Fibroblast of pulmonary artery (primary cell): ENCODE measurements around the gene VWA8.
"Not testable (repeated sequence)": the region's sequence is repeated elsewhere in the genome, so short reads cannot be mapped to it uniquely, and the experiment has no call there.

ENCODE experiments used
- DNase-seq: peaks from one replicate; pipeline ENCODE4 v3.0.0-alpha.2; 2010; ENCODE audit warnings: low read depth
- H3K4me3 ChIP-seq: replicated peaks from 2 replicates; pipeline ENCODE4 v1.5.1; 2011; ENCODE audit warnings: low read depth, mild to moderate bottlenecking, control low read depth, low read length, moderate library complexity
- TF ChIP-seq, protein P1 (sequence below): IDR thresholded peaks from 2 replicates; pipeline ENCODE4 v1.5.1; 2011; ENCODE audit warnings: mild to moderate bottlenecking, control low read depth, low read length, inconsistent platforms; ENCODE audit errors: missing control alignments

The VWA8 gene

DNA sequence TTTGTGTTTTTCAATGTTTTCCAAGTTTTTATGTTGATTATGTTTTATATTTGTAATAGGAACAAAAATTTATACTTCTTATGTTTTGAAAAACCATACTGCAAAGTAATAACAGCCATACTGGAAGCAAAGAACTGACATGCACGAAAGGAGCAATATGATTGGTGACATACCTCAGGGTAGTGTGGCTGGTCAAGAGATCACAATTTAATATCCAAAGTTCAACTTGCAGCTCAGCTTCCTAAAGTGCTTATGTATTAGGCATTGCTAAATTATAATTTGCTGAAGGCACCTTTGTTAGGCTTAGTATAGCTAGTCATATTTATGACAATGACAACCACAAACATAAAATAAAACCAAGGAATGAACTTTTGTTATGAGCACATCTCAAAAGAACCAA, 25.9 kb downstream of the VWA8 start:
- no peak for DNase-seq
- TF ChIP-seq, protein P1, sequence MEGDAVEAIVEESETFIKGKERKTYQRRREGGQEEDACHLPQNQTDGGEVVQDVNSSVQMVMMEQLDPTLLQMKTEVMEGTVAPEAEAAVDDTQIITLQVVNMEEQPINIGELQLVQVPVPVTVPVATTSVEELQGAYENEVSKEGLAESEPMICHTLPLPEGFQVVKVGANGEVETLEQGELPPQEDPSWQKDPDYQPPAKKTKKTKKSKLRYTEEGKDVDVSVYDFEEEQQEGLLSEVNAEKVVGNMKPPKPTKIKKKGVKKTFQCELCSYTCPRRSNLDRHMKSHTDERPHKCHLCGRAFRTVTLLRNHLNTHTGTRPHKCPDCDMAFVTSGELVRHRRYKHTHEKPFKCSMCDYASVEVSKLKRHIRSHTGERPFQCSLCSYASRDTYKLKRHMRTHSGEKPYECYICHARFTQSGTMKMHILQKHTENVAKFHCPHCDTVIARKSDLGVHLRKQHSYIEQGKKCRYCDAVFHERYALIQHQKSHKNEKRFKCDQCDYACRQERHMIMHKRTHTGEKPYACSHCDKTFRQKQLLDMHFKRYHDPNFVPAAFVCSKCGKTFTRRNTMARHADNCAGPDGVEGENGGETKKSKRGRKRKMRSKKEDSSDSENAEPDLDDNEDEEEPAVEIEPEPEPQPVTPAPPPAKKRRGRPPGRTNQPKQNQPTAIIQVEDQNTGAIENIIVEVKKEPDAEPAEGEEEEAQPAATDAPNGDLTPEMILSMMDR = no peak
- no peak overlapping the region for H3K4me3 ChIP-seq

DNA sequence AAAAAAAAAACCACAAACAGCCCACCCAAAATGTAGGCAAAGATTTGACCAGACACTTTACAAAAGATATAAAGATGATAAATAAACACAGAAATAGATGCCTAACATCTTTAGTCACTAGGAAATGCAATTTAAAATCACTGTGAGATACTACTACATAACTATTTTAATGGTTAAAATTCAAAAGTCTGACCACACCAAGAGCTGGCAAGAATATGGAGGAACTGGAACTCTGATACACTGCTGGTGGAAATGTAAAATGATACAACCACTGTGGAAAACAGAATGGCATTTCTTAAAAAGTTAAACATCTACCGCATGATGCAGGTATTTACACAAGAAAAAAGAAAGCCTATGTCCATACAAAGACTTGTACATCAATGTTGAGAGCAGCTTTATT, 26.8 kb downstream of the VWA8 start:
- DNase-seq = no peak
- no peak overlapping the region for H3K4me3 ChIP-seq
- TF ChIP-seq, protein P1 = no peak

DNA sequence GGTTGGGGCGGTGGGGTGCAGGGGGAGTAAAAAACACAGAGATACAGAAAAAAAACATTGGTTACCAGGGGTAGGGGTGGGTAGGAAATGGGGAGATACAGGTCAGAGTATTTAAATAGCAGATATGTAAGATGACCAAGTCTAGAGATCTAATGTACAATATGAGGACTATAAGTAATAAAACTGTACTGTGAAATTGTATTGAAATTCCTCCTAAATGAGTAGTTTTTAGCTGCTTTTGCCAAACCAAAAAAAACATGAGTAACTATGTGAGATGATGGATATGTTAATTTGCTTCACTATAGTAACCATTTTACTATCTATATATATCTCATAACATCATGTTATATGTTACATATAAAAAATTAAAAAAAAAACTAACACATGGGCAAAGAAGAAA, 29.6 kb downstream of the VWA8 start:
- peak; percentile 21 for DNase-seq
- TF ChIP-seq, protein P1 = no peak
- no peak overlapping the region for H3K4me3 ChIP-seq

DNA sequence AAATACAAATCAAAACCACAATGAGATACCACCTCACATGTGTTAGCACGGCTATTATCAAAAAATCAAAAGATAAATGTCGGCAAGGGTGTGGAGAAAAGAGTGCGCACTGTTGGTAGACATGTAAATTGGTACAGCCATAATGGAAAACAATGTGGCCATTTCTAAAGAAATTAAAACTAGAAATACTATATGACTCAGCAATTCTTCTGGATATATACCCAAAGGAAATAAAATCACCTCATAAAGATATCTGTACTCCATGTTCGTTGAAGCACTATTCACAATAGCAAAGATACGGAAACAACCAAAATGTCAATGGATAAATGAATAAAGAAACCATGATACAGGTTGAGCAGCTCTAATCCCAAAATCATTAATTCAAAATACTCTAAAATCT, 30.8 kb downstream of the VWA8 start:
- TF ChIP-seq, protein P1 = no peak
- DNase-seq = no peak

DNA sequence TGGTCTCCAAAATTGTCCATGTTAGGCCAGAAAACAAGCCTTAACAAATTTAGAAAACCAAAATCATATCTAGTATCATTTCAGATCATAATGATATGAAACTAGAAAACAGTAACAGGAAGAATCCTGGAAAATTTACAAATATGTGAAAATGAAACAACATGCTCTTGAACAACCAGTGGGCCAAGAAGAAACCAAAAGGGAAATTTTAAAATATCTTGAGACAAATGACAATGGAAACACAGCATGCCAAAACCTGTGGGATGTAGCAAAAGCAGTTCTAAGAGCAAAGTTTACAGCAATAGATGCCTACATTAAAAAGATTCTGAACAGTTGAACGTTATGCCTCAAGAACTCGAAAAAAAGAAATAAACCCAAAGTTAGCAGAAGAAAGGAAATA, 32.6 kb downstream of the VWA8 start:
- TF ChIP-seq, protein P1 = no peak
- peak; percentile 13 for DNase-seq
- H3K4me3 ChIP-seq = no peak overlapping the region

More for the DNA sequence above, 30.8 kb downstream of the VWA8 start:
- H3K4me3 ChIP-seq = no peak overlapping the region

DNA sequence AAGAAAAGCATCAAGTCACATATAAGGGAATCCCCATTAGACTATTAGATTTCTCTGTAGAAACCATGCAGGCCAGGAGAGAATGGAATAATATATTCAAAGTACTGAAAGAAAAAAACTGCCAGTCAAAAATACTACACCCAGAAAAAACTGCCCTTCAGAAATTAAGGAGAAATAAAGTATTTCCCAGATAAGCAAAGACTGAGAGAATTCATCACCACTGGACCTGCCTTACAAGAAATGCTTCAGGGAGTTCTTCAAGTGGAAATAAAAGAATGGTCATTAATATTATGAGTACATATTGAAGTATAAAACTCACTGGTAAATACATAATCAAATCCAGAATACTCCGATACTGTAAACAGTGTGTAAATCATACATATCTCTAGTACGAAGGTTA, 35.9 kb downstream of the VWA8 start:
- no peak for DNase-seq
- TF ChIP-seq, protein P1 = no peak
- no peak overlapping the region for H3K4me3 ChIP-seq

DNA sequence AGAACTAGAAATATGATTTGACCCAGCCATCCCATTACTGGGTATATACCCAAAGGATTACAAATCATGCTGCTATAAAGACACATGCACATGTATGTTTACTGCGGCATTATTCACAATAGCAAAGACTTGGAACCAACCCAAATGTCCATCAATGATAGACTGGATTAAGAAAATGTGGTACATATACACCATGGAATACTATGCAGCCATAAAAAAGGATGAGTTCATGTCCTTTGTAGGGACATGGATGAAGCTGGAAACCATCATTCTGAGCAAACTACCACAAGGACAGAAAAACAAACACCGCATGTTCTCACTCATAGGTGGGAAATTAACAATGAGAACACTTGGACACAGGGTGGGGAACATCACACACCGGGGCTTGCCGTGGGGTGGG, 38.0 kb downstream of the VWA8 start:
- H3K4me3 ChIP-seq = not testable (repeated sequence)

More for the DNA sequence above, 38.0 kb downstream of the VWA8 start:
- DNase-seq = not testable (repeated sequence)
